Measurements from ENCODE around the gene KCTD19.

The KCTD19 gene

DNA sequence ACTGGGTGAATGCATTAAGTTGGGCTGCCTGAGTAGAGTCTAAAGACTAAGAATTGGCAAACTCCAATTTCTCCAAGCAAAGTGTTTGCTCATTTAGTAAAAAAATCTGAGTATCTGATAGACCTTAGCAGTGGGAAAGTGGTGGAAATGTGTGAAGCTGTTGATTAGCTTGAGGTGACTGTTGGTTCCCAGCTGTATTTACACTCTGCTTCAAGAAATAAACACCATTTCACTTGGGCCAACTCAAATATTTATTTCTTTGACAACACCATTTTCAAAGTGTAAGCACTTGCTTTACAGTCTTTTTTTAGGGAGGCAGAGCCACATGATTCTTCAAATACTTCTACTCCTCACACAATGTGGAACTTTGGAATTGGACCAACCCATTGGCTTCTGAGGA lies 8.7 kb downstream of the KCTD19 start:
- no peak for DNase-seq (ENCODE audit: low spot score)

DNA sequence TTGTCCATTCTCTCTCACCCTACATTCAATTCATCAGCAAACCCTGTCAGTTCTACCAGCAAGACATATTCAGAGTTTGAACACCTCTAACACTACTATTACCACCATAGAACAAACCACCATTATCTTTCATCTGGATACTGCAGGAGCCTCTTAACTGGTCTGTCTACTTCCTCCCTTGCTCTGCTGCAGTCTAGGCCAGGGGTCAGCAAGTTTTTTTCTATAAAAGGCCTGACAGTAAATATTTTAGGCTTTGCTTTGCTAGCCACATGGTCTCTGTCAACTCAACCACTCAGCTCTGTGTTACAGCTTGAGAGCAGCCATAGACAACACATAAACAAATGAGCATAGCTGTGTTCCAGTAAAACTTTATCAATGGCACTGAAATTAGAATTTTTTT lies 13.8 kb downstream of the KCTD19 start:
- no peak for DNase-seq (ENCODE audit: low spot score)

DNA sequence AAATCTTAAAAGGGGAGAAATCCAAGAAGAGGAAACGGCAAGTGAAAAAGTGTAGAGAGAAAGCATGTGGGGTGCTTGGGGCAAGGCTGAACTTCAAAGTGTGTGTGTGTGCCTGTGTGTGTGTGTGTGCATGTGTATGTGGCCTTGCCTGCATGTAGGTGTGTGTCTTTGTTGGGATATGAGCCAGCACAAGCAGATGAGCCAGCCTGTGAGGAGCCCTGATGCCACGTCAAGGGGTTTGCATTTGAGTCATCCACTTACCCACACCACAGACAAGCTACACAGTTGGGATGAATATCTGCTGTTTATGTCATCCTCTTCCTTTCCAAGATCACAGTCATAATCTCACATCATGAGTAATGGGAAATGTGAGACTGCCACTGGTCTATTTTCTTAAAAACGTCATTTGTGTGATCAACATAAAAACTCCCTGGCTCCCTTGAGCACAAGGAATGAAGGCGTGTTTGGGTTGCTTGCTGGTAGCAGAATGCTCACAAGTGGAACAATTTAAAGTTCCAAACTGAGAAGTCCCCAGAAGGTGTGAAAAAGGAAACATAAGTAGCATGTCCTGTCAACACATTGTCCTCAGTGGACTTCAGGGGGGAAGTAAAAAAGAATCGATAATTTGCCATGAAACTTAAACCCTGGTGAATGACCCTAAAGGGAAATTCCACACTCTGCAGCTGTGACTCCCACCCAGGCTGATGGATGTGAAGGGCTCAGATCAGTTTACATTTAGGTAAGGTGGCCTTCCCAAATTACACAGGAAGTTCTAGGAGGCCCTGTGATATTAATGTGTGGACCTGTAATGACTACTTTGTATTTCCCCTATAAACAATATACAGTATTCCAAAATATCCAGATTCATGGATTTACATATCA lies 14.7 kb downstream of the KCTD19 start:
- no peak for DNase-seq (ENCODE audit: low spot score)

DNA sequence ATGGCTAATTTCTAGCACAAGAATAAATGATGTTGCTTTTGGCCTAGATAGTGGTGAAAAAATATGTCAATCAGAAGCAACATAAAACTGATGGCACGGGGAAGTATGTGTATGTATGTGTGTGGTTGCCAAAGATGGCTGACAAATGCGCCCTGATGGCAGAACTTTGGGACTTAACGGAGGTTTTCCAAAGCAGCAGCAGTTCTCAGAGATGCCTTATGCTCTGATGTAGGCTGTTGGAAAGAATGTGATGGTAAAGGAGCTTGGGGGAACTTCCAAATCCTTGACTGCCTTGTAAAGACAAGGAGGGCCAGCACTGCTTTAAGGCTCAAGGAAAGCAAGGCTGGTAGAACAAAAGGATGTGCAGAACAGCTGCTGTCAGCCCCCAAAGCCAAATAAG lies 16.0 kb downstream of the KCTD19 start:
- DNase-seq (ENCODE audit: low spot score): no peak

DNA sequence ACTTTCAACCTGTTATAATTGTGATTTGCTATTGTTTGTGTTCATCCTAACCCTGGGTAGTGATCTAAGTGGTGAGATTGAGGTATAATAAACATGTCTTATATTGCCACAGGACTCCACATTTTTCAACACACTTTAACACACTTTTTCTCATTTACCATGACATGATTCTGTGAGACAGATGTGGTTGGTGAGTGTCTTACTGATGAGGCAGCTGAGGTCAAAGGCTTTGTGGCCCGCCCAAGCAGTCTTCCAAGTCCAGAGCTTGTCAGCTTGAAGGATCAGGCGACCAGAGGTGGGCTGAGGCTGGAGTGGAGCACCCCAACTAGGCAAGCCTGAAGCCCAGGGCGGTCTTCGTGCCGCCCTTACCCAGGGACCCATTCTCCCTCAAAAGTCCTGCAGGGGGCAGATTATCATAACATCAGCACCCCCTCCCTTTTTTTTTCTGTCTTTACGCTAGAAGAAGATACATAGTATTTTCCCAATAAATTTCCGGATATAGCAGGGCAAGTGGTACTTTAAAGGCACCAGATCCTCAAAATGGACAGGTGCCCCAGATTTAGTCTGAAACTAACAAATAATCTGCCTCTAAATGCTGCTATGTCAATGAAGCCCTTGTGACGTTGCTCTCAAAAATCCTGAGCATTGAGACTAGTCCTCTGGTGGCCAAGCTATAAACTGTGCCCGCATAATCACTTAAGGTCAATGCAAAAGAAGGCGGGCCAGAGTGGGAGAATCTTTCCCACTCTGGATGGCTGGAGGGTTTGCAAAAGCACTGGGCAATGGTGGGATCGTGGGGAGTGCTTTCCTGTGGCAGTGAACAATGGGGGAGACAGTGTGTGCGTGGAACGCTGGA lies 21.1 kb downstream of the KCTD19 start:
- peak; percentile 3 for DNase-seq (ENCODE audit: low spot score)

DNA sequence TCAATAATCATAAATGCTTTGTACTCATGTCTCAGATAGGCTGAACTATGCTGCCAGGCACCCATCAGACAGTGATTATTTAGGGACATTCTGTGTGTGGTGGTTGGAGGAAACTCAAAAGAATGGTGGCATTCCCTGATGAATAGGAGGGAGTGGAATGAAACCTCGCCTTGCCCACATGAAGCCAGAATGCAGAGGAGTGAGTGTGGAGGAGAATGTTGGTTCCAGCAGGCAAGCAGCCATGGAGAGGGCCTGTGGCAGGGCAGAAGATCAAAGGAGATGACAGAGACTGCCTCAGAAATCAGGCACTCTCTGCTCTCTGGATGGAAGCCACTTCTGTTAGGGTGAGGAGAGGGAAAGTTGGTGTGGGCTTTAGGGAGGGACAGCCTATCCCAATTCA lies 22.5 kb downstream of the KCTD19 start:
- peak; percentile 2 for DNase-seq (ENCODE audit: low spot score)

DNA sequence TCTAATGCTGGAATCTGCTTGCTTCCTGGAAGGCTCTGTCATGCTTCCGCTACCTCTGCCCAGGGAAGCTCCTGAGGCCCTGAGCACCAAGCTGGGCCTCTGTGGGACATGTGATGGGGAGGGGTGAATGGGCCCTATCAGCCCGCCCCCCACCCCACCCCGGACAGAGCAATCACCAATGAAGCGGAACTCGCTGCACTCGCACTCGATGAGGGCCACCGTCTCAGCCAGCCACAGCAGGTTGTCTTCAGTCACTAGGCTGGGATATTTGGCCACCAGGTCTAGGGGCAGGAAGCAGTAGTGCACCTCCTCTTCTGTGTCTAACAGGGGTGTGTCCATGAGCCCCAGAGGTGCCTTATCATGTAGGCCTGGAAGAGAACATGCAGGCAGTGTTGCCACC lies 23.6 kb downstream of the KCTD19 start:
- no peak for DNase-seq (ENCODE audit: low spot score)

DNA sequence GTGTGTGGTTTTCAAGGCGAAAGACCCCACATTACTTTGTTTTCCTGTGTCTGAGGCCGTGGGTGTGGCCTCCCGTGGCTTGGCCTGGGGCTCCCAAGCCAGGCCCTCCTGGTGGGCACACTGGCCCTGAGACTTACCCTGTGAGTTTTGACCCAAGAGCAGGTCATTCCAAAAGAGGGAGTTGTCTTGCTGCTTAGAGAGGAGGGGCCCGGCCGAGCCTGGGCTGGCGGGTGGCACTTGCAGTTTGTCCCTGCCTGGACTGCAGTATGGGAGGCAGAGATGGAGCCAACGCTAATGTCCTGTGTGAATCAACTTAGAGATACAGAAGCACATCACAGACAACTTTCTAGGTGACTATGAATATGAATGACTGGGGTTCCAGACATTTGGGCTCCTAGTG lies 24.5 kb downstream of the KCTD19 start:
- peak; percentile 1 for DNase-seq (ENCODE audit: low spot score)

DNA sequence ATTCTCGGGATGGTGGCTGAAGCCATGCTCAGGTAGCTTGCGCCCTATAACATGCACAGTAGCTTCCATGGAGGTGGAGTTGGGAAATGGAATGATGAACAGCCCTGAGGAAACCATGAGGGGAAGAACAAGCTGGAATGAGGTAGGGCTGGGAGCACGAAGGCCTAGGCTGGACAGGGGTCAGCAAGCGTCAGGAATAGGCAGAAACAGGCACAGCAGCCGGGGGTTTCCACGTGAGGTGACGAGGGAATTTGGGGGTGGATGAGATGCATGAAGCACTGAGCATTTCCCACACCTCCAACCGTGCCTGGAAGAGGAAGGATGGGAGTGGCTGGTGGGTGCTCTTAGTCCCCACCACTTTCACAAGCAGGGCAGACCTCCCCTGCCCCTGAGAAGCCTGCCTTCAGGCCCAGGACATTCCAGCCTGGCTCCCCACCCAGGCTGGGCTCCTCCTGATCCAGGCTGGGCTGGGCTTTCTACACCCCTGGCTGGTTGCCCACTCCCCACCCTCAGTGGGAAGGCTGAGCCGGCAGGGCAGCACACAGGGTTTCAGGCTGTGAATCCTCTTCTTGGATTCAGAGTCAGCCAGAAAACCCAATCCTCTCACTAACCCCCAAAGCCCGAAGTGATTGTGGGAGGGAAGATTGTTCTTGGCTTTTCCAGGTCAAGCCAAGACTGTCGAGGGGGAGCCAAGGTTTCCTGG lies 25.3 kb downstream of the KCTD19 start:
- peak; percentile 1 for DNase-seq (ENCODE audit: low spot score)

DNA sequence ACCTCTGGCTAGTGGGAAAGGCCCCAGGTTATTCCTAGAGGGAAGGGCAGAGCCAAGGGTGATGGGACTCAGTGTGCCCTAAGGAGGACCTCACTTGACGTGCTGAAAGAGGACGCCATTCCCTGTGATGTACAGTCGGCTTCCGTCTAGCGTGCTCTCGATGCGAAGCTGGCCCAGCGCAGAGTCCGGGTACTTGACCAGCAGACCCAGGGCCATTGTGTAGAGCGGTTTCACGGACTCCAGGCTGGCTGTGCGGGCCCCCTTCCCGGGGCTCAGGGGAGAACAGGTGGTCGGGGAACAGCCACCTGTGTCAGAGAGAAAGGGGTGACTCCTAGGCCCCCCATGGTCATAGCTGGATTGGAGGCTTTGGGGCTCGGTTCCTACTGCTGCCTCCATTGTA lies 27.3 kb downstream of the KCTD19 start:
- DNase-seq (ENCODE audit: low spot score): no peak

DNA sequence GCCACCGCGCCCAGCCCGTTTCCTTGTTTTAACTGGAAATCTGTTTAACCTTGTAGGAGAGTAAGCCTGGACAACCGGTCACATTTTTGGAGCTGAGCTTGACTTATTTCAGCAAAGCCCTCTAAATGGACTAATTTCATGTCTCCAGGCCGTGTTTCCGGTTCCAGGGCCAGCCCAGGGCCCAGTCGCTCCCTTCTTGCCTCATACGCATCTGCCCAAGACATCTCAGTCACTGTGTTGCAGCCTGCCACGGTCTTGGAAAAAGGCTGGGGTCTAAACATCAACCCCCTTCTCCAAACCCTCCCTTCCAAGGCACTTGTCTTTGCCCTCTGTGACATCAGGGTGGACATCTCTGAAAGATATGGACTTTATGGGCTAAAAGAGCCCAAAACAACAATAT lies 28.3 kb downstream of the KCTD19 start:
- no peak for DNase-seq (ENCODE audit: low spot score)

DNA sequence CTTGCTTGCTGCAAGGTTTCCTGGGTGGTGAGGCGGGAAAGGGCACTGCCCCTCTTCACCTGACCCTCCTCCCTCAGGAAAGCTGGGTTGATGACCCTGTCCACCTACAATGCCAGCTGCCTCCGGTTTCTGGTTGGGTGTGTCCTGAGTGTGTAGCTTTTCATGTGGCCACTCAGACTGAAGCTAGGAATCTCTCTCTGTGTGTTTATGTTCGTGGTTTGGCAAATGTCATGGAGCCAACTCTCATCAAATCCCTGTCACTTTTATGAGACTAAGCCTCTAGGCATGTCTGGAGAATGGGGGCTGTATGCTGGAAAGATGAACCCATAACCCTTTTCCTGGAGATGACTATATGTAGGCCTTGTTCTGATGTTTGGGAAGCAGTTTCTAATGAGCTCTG lies 30.1 kb downstream of the KCTD19 start:
- no peak for DNase-seq (ENCODE audit: low spot score)

DNA sequence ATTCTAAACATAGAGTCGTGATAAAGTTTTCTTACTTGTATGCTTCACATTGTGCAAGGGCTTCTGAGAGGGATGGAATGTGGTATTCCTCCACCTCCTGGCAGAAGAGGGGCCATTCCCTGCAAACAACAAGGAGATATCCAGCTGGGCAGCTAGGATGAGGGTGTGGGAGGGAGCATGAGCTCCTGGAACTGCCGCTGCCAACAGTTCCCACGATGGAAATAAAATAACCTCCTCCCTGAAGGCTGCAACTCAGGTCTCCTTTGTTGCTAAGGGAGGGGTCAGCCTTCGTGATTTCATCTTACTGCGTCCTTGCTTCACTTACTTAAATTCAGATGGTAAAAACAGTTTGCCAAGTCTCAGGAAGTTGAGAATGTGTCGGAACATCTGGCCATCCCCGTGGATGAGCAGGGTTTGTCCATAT lies 31.6 kb downstream of the KCTD19 start:
- no peak for DNase-seq (ENCODE audit: low spot score)

DNA sequence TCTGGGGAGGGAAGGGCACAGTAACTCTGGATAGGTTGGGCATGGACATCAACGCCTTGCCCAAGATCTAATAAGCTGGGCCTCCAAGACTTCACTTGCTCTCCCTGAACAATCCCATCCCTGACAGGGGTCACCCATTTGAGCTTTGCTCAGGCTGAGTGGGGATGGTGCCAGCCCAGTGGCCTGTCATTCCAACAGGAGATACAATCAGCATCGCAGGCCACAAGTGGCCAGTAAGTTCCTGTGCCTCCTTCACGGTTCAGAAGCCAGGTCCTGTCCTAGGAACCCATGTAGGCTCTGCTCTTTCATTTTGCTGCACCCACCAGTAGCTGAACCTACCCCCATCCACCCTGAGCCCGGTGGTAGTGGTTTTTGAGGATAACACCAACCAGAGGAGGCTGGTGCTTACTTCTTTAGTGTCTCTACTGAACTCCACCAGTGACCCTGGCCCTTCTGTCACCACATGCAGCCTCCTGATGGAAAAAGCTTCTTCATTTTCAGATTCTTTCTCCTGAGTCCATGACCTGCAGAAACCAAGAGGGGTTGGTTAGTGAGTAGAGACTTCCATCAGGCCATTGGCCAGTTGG lies 32.3 kb downstream of the KCTD19 start:
- no peak for DNase-seq (ENCODE audit: low spot score)

DNA sequence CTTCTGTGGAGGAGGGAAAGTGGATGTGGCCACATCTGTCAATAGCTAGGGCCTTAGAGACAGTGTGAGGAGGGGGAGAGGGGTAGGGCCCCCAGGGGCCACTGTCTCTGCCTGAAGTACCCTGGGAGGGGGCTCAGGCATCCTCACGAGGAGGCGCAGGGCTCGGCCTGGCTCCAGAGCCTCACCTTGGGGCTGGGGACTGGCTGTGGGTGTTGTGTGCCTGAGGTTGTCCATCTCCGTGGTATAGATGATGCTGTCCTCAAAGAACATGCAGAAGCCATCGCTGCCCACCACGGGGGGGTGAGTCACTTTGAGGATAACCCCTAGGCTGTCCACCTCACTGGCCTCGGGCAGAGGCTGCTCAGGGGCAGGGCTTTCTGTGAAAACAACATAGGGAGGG lies 35.1 kb downstream of the KCTD19 start:
- no peak for DNase-seq (ENCODE audit: low spot score)

DNA sequence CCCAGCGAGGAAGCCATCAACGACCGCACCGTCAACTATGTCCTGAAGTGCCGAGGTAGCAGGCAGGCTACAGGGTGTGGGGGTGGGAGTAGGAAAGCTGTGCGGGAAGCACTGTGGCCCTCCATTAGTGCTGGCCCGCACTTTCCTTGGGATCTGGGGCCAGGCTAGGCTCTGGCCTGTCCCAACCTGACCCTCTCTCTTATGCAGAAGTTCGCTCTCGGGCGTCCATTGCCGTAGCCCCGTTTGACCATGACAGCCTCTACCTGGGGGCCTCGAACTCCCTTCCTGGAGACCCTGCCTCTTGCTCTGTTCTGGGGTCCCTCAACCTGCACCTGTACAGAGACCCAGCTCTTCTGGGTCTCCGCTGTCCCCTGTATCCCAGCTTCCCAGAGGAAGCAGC lies 38.6 kb downstream of the KCTD19 start:
- DNase-seq (ENCODE audit: low spot score): no peak

DNA sequence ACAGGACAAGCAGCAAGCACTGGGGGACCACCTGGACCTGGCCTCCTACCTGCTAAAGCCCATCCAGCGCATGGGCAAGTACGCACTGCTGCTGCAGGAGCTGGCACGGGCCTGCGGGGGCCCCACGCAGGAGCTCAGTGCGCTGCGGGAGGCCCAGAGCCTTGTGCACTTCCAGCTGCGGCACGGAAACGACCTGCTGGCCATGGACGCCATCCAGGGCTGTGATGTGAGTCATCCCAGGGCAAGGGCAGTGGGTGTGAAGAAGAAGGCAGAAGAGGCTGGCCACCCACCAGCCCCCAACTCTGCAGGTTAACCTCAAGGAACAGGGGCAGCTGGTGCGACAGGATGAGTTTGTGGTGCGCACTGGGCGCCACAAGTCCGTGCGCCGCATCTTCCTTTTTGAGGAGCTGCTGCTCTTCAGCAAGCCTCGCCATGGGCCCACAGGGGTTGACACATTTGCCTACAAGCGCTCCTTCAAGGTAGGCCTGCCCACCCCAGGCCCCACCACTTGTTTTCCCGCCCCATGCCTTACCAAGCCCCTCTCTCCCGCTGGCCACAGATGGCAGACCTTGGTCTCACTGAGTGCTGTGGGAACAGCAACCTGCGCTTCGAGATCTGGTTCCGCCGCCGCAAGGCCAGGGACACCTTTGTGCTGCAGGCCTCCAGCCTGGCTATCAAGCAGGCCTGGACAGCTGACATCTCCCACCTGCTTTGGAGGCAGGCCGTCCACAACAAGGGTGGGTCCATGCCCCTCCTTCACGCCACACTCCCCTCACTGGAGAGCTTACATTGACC lies 39.9 kb downstream of the KCTD19 start:
- DNase-seq (ENCODE audit: low spot score): no peak

DNA sequence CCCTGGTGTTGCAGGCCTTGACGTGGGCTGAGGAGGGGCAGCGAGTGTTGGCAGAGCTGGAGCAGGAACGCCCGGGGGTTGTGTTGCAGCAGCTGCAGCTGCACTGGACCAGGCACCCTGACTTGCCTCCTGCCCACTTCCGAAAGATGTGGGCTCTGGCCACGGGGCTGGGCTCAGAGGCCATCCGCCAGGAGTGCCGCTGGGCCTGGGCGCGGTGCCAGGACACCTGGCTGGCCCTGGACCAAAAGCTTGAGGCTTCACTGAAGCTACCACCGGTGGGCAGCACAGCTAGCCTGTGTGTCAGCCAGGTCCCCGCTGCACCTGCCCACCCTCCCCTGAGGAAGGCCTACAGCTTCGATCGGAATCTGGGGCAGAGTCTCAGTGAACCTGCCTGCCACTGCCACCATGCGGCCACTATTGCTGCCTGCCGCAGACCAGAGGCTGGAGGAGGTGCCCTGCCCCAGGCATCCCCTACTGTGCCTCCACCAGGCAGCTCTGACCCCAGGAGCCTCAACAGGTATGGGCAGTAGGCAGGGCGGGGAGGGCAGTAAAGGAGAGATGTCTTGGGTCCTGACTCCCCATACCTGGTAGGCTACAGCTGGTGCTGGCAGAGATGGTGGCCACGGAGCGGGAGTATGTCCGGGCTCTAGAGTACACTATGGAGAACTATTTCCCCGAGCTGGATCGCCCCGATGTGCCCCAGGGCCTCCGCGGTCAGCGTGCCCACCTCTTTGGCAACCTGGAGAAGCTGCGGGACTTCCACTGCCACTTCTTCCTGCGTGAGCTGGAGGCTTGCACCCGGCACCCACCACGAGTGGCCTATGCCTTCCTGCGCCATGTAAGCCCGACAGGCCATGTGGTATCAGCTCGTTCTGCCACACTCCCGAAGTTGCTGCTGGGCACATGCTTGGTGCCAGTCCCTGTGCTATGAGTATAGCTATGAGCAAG lies 41.6 kb downstream of the KCTD19 start:
- DNase-seq (ENCODE audit: low spot score): peak; percentile 80

DNA sequence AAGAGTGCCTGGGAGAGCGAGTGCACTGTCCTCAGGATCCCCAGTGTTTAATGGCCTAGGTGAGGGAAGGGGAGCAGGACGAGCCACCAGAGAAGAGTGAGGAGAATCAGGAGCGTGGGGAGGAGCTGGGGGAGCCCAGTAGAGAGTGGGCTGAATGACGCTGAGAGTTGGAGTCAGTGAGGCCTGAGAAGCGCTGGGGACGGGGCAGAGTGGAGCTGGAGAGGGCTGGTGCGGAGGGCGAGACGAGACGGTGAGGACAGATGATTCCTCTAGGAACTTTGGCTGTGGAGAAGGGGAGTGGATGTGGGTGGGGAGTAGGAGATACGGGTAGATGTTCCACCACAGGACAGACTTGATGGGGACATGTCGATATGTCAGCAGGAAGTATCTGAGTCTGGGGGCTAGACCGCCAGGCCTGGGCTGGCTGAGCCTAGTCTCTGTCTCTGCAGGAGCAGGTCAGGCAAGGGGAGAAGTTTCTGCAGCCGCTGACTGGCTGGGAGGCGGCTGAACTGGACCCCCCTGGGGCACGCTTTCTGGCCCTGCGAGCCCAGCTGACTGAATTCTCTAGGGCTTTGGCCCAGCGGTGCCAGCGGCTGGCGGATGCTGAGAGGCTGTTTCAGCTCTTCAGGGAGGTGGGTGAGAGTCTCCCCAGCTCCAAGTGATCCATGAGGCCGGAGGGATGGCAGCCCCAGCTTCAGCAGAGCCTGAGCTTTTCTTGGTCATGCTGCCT lies 42.5 kb downstream of the KCTD19 start:
- DNase-seq (ENCODE audit: low spot score): no peak
